Left lung (tissue), 10 donors: Measurements from ENCODE around the gene TRPM4. TPM values are rescaled to one million over a fixed set of nuclear protein-coding genes. Genes with fewer than 3 reads are reported as not detected.
A peak's percentile ranks its signal among the peaks of the same experiment; 100 is the strongest.

Experiments used
- ATAC-seq: fragments of 200-7000 bp; cut with Tn5 transposase; one replicate; pipeline ENCODE4 v1.9.1; 2020; ENCODE audit warnings: moderate library complexity
- DNase-seq, 4 donors: peaks; one replicate each; pipeline ENCODE4 v3.0.0-alpha.2; 2013 to 2020
- H3K27ac ChIP-seq, 2 donors: fragments of 200-600 bp; sonication (generic) in 1 of 2; one replicate each; pipeline versions ENCODE4 v1.5.0 to v1.8.0; 2020 to 2021
- H3K27me3 ChIP-seq, 2 donors: fragments of 200-600 bp; sonication (generic) in 1 of 2; one replicate each; pipeline versions ENCODE4 v1.5.0 to v1.8.0; 2020 to 2021
- H3K36me3 ChIP-seq, 2 donors: fragments of 200-600 bp; sonication (generic) in 1 of 2; one replicate each; pipeline versions ENCODE4 v1.5.0 to v1.8.0; 2020 to 2021
- H3K4me1 ChIP-seq, 2 donors: fragments of 200-600 bp; one replicate each; pipeline ENCODE4 v1.8.0; 2021
- H3K4me3 ChIP-seq, 2 donors: fragments of 200-600 bp; sonication (generic) in 1 of 2; one replicate each; pipeline versions ENCODE4 v1.5.0 to v1.8.0; 2020 to 2021; ENCODE audit warnings: mild to moderate bottlenecking in 1 of 2
- H3K9me3 ChIP-seq, 2 donors: fragments of 200-600 bp; sonication (generic) in 1 of 2; one replicate each; pipeline versions ENCODE4 v1.5.0 to v1.8.0; 2020 to 2021
- intact Hi-C, 2 donors: fragments of 100-400 bp; cut with DNase I; formaldehyde crosslinking; loops; one replicate each; pipeline versions ENCODE4 v1.11.2 to v1.14.2; 2022
- polyA plus RNA-seq, 6 donors: library from polyadenylated mRNA; unstranded; fragments of 120-200 nt; gene quantifications; one replicate each; pipeline ENCODE4 v1.2.1, GENCODE V29; 2013; ENCODE audit not compliant: insufficient read length in 6 of 6
- total RNA-seq, 2 donors: library from RNA; stranded (reverse); fragmentation: NEBNext Ultra II Directional; extraction: Animal tissue kit (Norgen Biotek cat#: 25700); gene quantifications; one replicate each; pipeline ENCODE4 v1.2.1, GENCODE V29; 2021
- TF ChIP-seq, protein P1 (sequence below), 2 donors: fragments of 200-600 bp; sonication (generic) in 1 of 2; IDR thresholded peaks; one replicate each; pipeline versions ENCODE4 v1.5.0 to v1.8.0; 2021; ENCODE audit warnings: antibody characterized with exemption in 2 of 2
- donor health status: DM: no; HTN: yes; CAD: no.
- donor health status: DM: no; HTN: no; CAD: no.

TRPM4 gene
- total and polyA plus RNA-seq, 8 donors = 14.3 to 61.7 (median 29.7) TPM

DNA sequence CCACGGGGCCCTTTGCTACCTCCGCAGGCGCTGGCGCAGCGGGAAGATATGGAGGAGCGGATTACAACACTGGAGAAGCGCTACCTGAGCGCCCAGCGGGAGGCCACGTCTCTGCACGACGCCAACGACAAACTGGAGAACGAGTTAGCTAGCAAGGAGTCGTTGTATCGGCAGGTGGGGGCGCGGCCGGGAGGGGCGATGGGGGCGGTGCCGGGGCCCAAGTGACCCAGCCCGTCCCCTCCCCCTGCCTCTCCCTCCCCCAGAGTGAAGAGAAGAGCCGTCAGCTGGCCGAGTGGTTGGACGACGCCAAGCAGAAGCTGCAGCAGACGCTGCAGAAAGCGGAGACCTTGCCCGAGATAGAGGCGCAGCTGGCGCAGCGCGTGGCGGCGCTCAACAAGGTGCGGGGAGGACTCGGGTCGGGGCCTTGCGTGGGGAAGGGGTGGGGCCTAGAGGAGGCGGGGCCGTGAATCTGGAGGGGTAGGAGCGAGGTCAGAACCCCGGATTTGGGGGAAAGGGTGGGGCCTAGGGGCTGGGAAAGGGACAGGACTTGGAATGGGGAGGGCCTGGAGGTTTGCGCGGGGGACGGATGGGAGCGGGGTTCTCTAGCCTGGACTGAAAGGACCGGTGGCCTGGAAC, 24.5 kb upstream of the TRPM4 start:
- TF ChIP-seq, protein P1, sequence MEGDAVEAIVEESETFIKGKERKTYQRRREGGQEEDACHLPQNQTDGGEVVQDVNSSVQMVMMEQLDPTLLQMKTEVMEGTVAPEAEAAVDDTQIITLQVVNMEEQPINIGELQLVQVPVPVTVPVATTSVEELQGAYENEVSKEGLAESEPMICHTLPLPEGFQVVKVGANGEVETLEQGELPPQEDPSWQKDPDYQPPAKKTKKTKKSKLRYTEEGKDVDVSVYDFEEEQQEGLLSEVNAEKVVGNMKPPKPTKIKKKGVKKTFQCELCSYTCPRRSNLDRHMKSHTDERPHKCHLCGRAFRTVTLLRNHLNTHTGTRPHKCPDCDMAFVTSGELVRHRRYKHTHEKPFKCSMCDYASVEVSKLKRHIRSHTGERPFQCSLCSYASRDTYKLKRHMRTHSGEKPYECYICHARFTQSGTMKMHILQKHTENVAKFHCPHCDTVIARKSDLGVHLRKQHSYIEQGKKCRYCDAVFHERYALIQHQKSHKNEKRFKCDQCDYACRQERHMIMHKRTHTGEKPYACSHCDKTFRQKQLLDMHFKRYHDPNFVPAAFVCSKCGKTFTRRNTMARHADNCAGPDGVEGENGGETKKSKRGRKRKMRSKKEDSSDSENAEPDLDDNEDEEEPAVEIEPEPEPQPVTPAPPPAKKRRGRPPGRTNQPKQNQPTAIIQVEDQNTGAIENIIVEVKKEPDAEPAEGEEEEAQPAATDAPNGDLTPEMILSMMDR (IDR thresholded peaks at IDR 0.05) = no peak
- peak; percentile 57 for ATAC-seq

DNA sequence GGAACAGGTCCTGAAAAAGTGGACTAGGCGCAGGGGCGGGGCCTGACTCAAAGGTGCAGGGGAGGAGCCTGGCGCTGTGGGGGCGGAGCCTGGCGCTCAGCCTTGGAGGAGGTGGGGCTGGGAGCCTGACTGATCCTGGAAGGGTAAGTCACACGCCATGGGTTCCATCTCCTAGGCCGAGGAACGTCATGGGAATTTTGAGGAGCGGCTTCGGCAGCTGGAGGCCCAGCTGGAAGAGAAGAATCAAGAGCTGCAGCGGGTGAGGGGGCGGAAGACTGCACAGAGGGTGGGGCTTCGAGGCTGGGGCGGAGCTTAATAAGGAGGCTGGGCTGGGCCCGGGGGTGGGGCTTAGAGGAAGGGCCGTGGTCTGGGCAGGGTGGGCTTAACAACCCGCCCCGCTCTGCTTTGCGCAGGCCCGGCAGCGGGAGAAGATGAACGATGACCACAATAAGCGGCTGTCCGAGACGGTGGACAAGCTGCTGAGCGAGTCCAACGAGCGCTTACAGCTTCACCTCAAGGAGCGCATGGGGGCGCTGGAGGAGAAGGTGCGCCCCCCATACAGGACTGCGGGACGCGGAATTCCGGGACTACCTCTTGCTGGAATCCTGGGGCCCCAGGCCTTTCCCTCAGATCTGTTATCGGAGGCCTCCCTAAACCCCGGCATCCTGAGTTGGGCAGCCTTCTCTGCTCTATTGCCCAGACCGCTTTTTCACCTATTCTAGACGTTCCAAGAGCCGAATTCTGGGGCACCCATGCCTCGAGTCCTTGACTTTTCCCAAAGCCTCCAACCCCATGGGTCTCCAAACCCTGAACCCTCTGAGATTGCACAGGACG, 23.8 kb upstream of the TRPM4 start:
- Histone ChIP-seq H3K9me3 (no peaks in the 10 kb centered on the region), H3K4me3 (peak overlapping the region; percentile 19 to 33), H3K27me3 (peaks cover 0 to 25% of the 10 kb centered on the region in 2 donors), H3K4me1 (peaks cover 0 to 21% of the 10 kb centered on the region in 2 donors), H3K36me3 (no peaks in the 10 kb centered on the region), H3K27ac (no peak overlapping the region)
- TF ChIP-seq, protein P1 (IDR thresholded peaks at IDR 0.05) = no peak
- peak in 3 of 4 donors; percentile 82 to 90 (median 83) for DNase-seq
- intact Hi-C loops = no loop called here
- peak; percentile 92 for ATAC-seq

More for the DNA sequence above, 24.5 kb upstream of the TRPM4 start:
- Histone ChIP-seq H3K36me3 (no peaks in the 10 kb centered on the region), H3K27me3 (peaks cover 0 to 25% of the 10 kb centered on the region in 2 donors), H3K9me3 (no peaks in the 10 kb centered on the region), H3K27ac (no peak overlapping the region), H3K4me1 (peaks cover 0 to 26% of the 10 kb centered on the region in 2 donors), H3K4me3 (peak overlapping the region; percentile 19 to 33)
- intact Hi-C loops = no loop called here
- peak in 1 of 4 donors; percentile 40 for DNase-seq

DNA sequence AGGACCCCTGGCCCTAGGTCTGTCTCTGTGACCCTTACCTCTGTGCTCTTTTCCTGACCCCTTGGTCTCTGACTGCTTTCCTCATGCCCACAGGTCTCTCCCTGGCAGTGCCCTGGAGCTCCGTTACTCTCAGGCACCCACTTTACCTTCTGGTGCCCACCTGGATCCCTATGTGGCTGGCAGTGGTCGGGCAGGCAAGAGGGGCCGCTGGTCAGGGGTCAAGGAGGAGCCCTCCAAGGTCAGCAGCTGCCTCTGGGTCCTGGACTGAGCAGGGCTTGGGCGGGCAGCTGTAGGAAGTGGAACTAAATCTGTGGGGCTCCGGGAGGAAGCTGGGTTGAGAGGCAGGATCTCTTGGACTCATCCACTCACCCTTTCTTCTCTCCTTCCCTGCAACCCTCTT, 21.9 kb upstream of the TRPM4 start:
- TF ChIP-seq, protein P1 (IDR thresholded peaks at IDR 0.05) = no peak
- intact Hi-C loops = no loop called here
- no peaks in the 10 kb centered on the region for H3K9me3 ChIP-seq

DNA sequence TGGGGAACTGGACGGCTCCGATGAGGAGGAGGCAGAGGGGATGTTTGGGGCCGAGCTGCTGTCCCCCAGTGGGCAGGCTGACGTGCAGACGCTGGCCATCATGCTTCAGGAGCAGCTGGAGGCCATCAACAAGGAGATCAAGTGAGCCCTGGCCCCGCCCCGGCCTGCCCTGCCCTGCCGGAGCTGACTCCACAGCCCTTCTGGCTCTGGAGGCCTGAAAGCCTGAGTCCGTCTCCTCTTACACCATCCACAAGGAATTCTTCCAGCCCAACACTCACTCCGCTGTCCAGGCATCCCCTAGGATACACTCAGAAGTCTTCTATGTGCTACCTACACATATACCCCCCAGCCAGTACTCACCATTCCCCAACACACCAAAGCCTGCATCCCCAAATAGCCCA, 20.8 kb upstream of the TRPM4 start:
- Histone ChIP-seq H3K27me3 (peaks cover 0 to 25% of the 10 kb centered on the region in 2 donors), H3K36me3 (no peaks in the 10 kb centered on the region), H3K4me1 (peaks cover 0 to 19% of the 10 kb centered on the region in 2 donors), H3K4me3 (no peak overlapping the region), H3K9me3 (no peaks in the 10 kb centered on the region), H3K27ac (peak overlapping the region in 1 of 2 donors; percentile 26)
- ATAC-seq (peak; percentile 10), DNase-seq (no peak)
- intact Hi-C loops = no loop called here
- TF ChIP-seq, protein P1 (IDR thresholded peaks at IDR 0.05) = no peak

More for the DNA sequence above, 21.9 kb upstream of the TRPM4 start:
- no peak overlapping the region for H3K4me3 ChIP-seq
- H3K27ac ChIP-seq = no peak overlapping the region
- DNase-seq (no peak), ATAC-seq (no peak)
- no peaks in the 10 kb centered on the region for H3K36me3 ChIP-seq
- H3K27me3 ChIP-seq = peaks cover 0 to 25% of the 10 kb centered on the region in 2 donors
- peaks cover 0 to 19% of the 10 kb centered on the region in 2 donors for H3K4me1 ChIP-seq

DNA sequence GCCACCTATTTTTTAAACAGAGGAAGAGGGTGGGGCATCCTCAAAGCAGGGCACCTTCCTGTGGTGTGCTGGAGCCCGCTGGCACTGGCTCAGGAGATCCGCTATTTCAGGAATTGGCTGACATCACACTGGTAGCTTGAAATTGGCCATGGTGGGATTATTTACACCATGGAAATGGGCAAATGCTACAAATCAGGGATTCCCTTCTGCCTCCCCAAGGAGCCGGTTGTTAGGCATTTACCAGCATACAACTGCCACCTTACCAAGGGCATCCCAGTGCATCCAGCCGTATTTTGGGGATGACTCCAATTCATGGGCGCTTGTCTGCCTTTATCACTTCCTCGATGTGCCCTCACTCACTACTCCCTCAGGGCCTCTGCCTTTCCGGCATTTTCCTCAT, 16.6 kb upstream of the TRPM4 start:
- TF ChIP-seq, protein P1 (IDR thresholded peaks at IDR 0.05) = no peak
- no peak overlapping the region for H3K27ac ChIP-seq
- H3K27me3 ChIP-seq = peaks cover 0 to 6% of the 10 kb centered on the region in 2 donors
- peaks cover under 1 to 20% of the 10 kb centered on the region in 2 donors for H3K4me1 ChIP-seq
- intact Hi-C loops = no loop called here
- H3K9me3 ChIP-seq = no peaks in the 10 kb centered on the region
- ATAC-seq = no peak
- no peaks in the 10 kb centered on the region for H3K36me3 ChIP-seq
- DNase-seq = no peak
- H3K4me3 ChIP-seq = no peak overlapping the region
